Measurements from ENCODE around the gene PACSIN1.

Gene PACSIN1

GRCh38 chr6:34517461-34517881 lies 51.6 kb downstream of the PACSIN1 start:
- TF ChIP-seq EZH2 (IDR thresholded peaks at IDR 0.05): no peak
- TF ChIP-seq FOXP2 (optimal IDR thresholded peaks at IDR 0.05; ENCODE audit: control extremely low read depth, extremely low read length, insufficient read depth): no peak
- TF ChIP-seq POLR2AphosphoS5 (IDR thresholded peaks at IDR 0.05; ENCODE audit: borderline replicate concordance, low read depth, low read length): no peak
- no peak overlapping the region for H3K9ac ChIP-seq (ENCODE audit: insufficient read length)
- H3K27ac ChIP-seq: no peak overlapping the region
- H3K36me3 ChIP-seq (ENCODE audit: insufficient read depth, low read length): no peaks in the 10 kb centered on the region
- H3K4me3 ChIP-seq: no peak overlapping the region
- DNase-seq (ENCODE audit: low read depth, low spot score): no peak
- H3K9me3 ChIP-seq (ENCODE audit: low read depth, low read length): no peaks in the 10 kb centered on the region

DNA sequence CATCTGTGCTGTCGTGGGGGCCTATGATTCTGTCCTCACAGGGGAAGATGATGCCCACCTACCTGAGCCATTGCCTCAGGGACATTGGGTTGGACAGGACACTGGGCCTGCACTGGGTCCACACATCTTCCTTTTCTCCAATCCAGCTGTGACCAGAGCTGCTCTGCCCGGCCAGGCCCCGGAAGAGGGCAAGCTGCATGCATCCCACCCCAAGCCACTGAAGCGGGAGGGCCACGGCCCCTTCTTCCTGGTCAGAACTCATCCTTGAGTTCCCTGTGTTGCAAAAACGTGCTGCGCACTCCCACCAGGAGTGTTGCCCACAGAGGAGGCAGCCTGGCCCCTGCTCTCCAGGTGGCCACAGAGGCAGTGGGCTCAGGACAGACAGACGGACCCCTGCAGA lies 52.1 kb downstream of the PACSIN1 start:
- H3K9ac ChIP-seq (ENCODE audit: insufficient read length): no peak overlapping the region
- no peaks in the 10 kb centered on the region for H3K36me3 ChIP-seq (ENCODE audit: insufficient read depth, low read length)
- H3K4me3 ChIP-seq: no peak overlapping the region
- H3K9me3 ChIP-seq (ENCODE audit: low read depth, low read length): no peaks in the 10 kb centered on the region
- no peak overlapping the region for H3K27ac ChIP-seq
- DNase-seq (ENCODE audit: low read depth, low spot score): no peak
- no peak for TF ChIP-seq POLR2AphosphoS5 (IDR thresholded peaks at IDR 0.05; ENCODE audit: borderline replicate concordance, low read depth, low read length)
- no peak for TF ChIP-seq FOXP2 (optimal IDR thresholded peaks at IDR 0.05; ENCODE audit: control extremely low read depth, extremely low read length, insufficient read depth)
- no peak for TF ChIP-seq EZH2 (IDR thresholded peaks at IDR 0.05)

DNA sequence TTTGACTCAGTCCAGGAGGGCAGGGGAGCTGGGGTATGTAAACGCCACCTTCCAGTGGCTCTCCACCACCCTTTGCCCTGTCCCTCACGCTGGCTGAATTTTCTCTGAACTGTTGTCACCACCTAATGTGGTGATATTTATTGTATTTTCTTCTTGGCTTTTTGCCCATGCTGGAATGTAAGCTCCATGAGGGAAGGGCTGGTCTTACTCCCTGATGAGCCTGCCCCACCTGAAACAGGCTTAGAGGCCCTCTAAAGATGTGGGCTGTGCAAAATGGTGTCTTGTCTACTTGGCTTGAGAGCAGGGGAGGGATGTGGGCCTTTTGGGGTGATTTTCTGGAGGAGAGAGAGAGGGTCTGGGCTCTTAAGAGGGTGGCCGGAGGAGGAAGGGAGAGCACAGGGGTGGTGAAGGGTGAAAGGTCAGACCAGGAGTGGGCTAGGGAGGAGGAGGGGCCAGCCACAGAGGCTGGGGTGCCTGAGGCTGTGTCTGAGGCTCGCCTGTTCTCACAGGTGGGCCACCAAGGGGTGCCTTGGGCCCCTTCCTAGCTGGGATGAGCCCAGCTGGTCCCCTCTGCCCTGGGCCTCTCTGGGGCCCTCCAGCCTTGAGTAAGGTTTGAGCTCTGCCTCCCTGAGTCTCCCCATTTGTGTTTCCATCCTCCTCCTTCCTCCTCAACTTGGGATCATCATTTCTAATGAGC lies 52.9 kb downstream of the PACSIN1 start:
- Histone ChIP-seq H3K9ac (ENCODE audit: insufficient read length) (no peak overlapping the region), H3K4me3 (no peak overlapping the region), H3K36me3 (ENCODE audit: insufficient read depth, low read length) (no peaks in the 10 kb centered on the region), H3K27ac (no peak overlapping the region), H3K9me3 (ENCODE audit: low read depth, low read length) (no peaks in the 10 kb centered on the region)
- TF ChIP-seq FOXP2 (optimal IDR thresholded peaks at IDR 0.05; ENCODE audit: control extremely low read depth, extremely low read length, insufficient read depth) (no peak), POLR2AphosphoS5 (IDR thresholded peaks at IDR 0.05; ENCODE audit: borderline replicate concordance, low read depth, low read length) (no peak), EZH2 (IDR thresholded peaks at IDR 0.05) (no peak)
- DNase-seq (ENCODE audit: low read depth, low spot score): no peak

GRCh38 chr6:34519971-34520644 lies 54.2 kb downstream of the PACSIN1 start:
- Histone ChIP-seq H3K27ac (no peak overlapping the region), H3K36me3 (ENCODE audit: insufficient read depth, low read length) (no peaks in the 10 kb centered on the region), H3K9me3 (ENCODE audit: low read depth, low read length) (no peaks in the 10 kb centered on the region), H3K4me3 (no peak overlapping the region), H3K9ac (ENCODE audit: insufficient read length) (no peak overlapping the region)
- DNase-seq (ENCODE audit: low read depth, low spot score): no peak
- TF ChIP-seq EZH2 (IDR thresholded peaks at IDR 0.05) (no peak), POLR2AphosphoS5 (IDR thresholded peaks at IDR 0.05; ENCODE audit: borderline replicate concordance, low read depth, low read length) (no peak), FOXP2 (optimal IDR thresholded peaks at IDR 0.05; ENCODE audit: control extremely low read depth, extremely low read length, insufficient read depth) (no peak)

DNA sequence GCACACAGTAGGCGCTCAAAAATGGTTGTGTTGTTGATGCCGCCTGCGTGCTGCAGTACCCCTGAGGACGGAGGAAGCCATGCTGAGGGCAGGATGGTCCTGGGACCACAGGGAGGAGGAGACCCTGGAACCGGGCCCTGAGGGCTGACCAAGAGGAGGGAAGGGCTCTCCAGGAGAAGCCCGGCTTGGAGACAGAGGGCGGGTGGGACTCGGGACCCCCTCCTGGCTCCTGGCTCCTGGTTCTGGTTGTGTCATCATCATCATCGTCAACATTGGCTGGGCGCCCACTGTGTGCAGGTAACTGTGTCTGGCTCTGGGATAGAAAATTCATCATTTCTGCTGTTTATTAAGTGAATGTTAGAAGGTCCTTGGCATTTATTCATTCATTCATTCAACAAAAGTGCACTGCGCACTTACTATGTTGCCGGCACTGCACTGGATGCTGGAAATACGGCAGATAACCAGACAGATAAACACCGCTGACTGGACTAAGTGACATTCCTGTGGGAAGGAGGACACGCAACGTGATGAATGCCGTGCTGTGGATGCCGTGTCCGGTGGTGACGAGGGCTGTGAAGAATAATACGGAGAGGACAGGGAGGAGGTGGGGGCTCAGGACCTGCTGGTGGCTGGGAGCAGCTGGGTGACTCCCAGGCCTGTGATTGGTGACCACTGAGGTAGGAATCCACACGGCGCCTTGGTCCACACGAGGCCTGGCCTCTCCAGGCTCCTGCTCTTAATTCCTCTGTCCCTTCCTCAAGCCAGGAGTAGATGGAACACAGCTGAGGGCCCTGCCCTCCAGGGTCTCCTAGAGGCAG lies 55.0 kb downstream of the PACSIN1 start:
- H3K4me3 ChIP-seq: no peak overlapping the region
- no peaks in the 10 kb centered on the region for H3K9me3 ChIP-seq (ENCODE audit: low read depth, low read length)
- H3K36me3 ChIP-seq (ENCODE audit: insufficient read depth, low read length): no peaks in the 10 kb centered on the region
- no peak overlapping the region for H3K9ac ChIP-seq (ENCODE audit: insufficient read length)
- H3K27ac ChIP-seq: no peak overlapping the region
- TF ChIP-seq EZH2 (IDR thresholded peaks at IDR 0.05): no peak
- TF ChIP-seq FOXP2 (optimal IDR thresholded peaks at IDR 0.05; ENCODE audit: control extremely low read depth, extremely low read length, insufficient read depth): no peak
- TF ChIP-seq POLR2AphosphoS5 (IDR thresholded peaks at IDR 0.05; ENCODE audit: borderline replicate concordance, low read depth, low read length): no peak
- no peak for DNase-seq (ENCODE audit: low read depth, low spot score)

GRCh38 chr6:34521463-34522285 lies 55.8 kb downstream of the PACSIN1 start:
- Histone ChIP-seq H3K27ac (no peak overlapping the region), H3K36me3 (ENCODE audit: insufficient read depth, low read length) (no peaks in the 10 kb centered on the region), H3K9ac (ENCODE audit: insufficient read length) (no peak overlapping the region), H3K9me3 (ENCODE audit: low read depth, low read length) (no peaks in the 10 kb centered on the region), H3K4me3 (no peak overlapping the region)
- TF ChIP-seq EZH2 (IDR thresholded peaks at IDR 0.05) (no peak), FOXP2 (optimal IDR thresholded peaks at IDR 0.05; ENCODE audit: control extremely low read depth, extremely low read length, insufficient read depth) (no peak)
- no peak for DNase-seq (ENCODE audit: low read depth, low spot score)

GRCh38 chr6:34522761-34523160 lies 56.9 kb downstream of the PACSIN1 start:
- TF ChIP-seq EZH2 (IDR thresholded peaks at IDR 0.05) (no peak), POLR2AphosphoS5 (IDR thresholded peaks at IDR 0.05; ENCODE audit: borderline replicate concordance, low read depth, low read length) (no peak), FOXP2 (optimal IDR thresholded peaks at IDR 0.05; ENCODE audit: control extremely low read depth, extremely low read length, insufficient read depth) (no peak)
- H3K4me3 ChIP-seq: no peak overlapping the region
- H3K36me3 ChIP-seq (ENCODE audit: insufficient read depth, low read length): no peaks in the 10 kb centered on the region
- H3K27ac ChIP-seq: no peak overlapping the region
- H3K9me3 ChIP-seq (ENCODE audit: low read depth, low read length): no peaks in the 10 kb centered on the region
- no peak for DNase-seq (ENCODE audit: low read depth, low spot score)
- H3K9ac ChIP-seq (ENCODE audit: insufficient read length): no peak overlapping the region

Data from SK-N-MC (cell line).